SK-N-SH (cell line): ENCODE measurements around the gene AP2A1. TPM values are rescaled to one million over a fixed set of nuclear protein-coding genes. Genes with fewer than 3 reads are reported as not detected.
A peak's percentile ranks its signal among the peaks of the same experiment; 100 is the strongest.

ENCODE experiments used
- CTCF ChIA-PET: fragments of 300-600, 350-600 bp; formaldehyde crosslinking; extraction: SDS; loops from one replicate; lab custom pipeline; 2021; lab: Yijun Ruan, JAX
- POLR2A ChIA-PET: fragments of 350-600 bp; sonication (Branson Sonifier 250); formaldehyde crosslinking; extraction: SDS; loops from one replicate; lab custom pipeline; 2020; ENCODE audit warnings: antibody characterized with exemption, inconsistent platforms; lab: Yijun Ruan, JAX
- DNase-seq: peaks from one replicate; pipeline ENCODE4 v3.0.0; 2012
- H2AFZ ChIP-seq: fragments of 200-600 bp; sonication (generic); 2 replicates; pipeline ENCODE4 v1.8.1; 2016; ENCODE audit warnings: antibody characterized with exemption, mild to moderate bottlenecking, low read depth
- H3F3A ChIP-seq: fragments of 200-600 bp; sonication (generic); replicated peaks from 2 replicates; pipeline ENCODE3; 2016; ENCODE audit warnings: antibody characterized with exemption, mild to moderate bottlenecking; ENCODE audit not compliant: insufficient read depth
- H3K27ac ChIP-seq, 2 experiments: fragments of 200-500 bp in 1 of 2; fragments of 200-600 bp in 1 of 2; sonication (Bioruptor generic) in 1 of 2; sonication (generic), shearing (Covaris generic) in 1 of 2; 2 replicates each; pipeline versions ENCODE4 v1.5.1 to v1.6.1; 2014 to 2016; ENCODE audit warnings: low read depth in 2 of 2, inconsistent platforms in 1 of 2, low read length in 1 of 2, mild to moderate bottlenecking in 1 of 2, mixed read lengths in 1 of 2
- H3K27me3 ChIP-seq: fragments of 200-600 bp; sonication (generic), shearing (Covaris generic); 2 replicates; pipeline ENCODE4 v1.6.1; 2016; ENCODE audit warnings: mixed run types; ENCODE audit not compliant: insufficient read depth
- H3K36me3 ChIP-seq, 2 experiments: fragments of 200-500 bp in 1 of 2; fragments of 200-600 bp in 1 of 2; sonication (Bioruptor generic) in 1 of 2; sonication (generic) in 1 of 2; replicated peaks in 1 of 2; 2 replicates each; pipeline versions ENCODE3 to v1.5.1; 2014 to 2016; ENCODE audit warnings: low read length in 1 of 2, mild to moderate bottlenecking in 1 of 2; ENCODE audit not compliant: insufficient read depth in 2 of 2, control insufficient read depth in 1 of 2
- H3K4me1 ChIP-seq, 2 experiments: fragments of 200-500 bp in 1 of 2; fragments of 200-600 bp in 1 of 2; sonication (Bioruptor generic) in 1 of 2; sonication (generic), shearing (Covaris generic) in 1 of 2; 2 replicates each; pipeline versions ENCODE4 v1.5.1 to v1.6.1; 2014 to 2016; ENCODE audit warnings: low read depth in 1 of 2, low read length in 1 of 2, mixed run types in 1 of 2; ENCODE audit not compliant: insufficient read depth in 2 of 2, control insufficient read depth in 1 of 2
- H3K4me2 ChIP-seq: fragments of 200-600 bp; sonication (generic), shearing (Covaris generic); 2 replicates; pipeline ENCODE4 v1.6.1; 2017; ENCODE audit warnings: mixed run types
- H3K4me3 ChIP-seq, 2 experiments: fragments of 200-500 bp in 1 of 2; fragments of 200-600 bp in 1 of 2; sonication (Bioruptor generic) in 1 of 2; sonication (generic), shearing (Covaris generic) in 1 of 2; 2 replicates each; pipeline versions ENCODE4 v1.5.1 to v1.8.1; 2014 to 2016; ENCODE audit warnings: low read depth in 2 of 2, inconsistent platforms in 1 of 2, low read length in 1 of 2, mild to moderate bottlenecking in 1 of 2, mixed read lengths in 1 of 2, moderate library complexity in 1 of 2
- H3K79me2 ChIP-seq: fragments of 200-600 bp; sonication (generic); 2 replicates; pipeline ENCODE4 v1.8.1; 2017; ENCODE audit warnings: mild to moderate bottlenecking; ENCODE audit not compliant: insufficient read depth
- H3K9ac ChIP-seq: fragments of 200-600 bp; sonication (generic); 2 replicates; pipeline ENCODE4 v1.6.1; 2017; ENCODE audit warnings: mixed run types
- H3K9me2 ChIP-seq: fragments of 200-600 bp; sonication (generic); 2 replicates; pipeline ENCODE4 v1.6.1; 2017; ENCODE audit warnings: mixed run types
- H3K9me3 ChIP-seq: fragments of 200-600 bp; sonication (generic); 2 replicates; pipeline ENCODE4 v1.6.1; 2017; ENCODE audit warnings: mixed run types, mild to moderate bottlenecking, moderate library complexity
- H4K20me1 ChIP-seq: fragments of 200-600 bp; sonication (generic); 2 replicates; pipeline ENCODE4 v1.6.1; 2017; ENCODE audit warnings: mild to moderate bottlenecking, mixed run types; ENCODE audit not compliant: insufficient read depth
- ELF1 ChIP-seq: IDR thresholded peaks from 2 replicates; pipeline ENCODE4 v1.4.0; 2012
- EZH2phosphoT487 ChIP-seq: fragments of 200-600 bp; sonication (generic); IDR thresholded peaks from 2 replicates; pipeline ENCODE4 v1.6.1; 2017; ENCODE audit warnings: low read depth, mixed run types, mild to moderate bottlenecking, antibody characterized with exemption, moderate library complexity, borderline replicate concordance
- FOXJ3 ChIP-seq: sonication (generic); formaldehyde crosslinking; IDR thresholded peaks from 2 replicates; pipeline ENCODE4 v1.5.1; 2020; ENCODE audit warnings: mild to moderate bottlenecking, missing genetic modification reagents
- GATA2 ChIP-seq: sonication (generic); formaldehyde crosslinking; IDR thresholded peaks from 2 replicates; pipeline ENCODE4 v1.5.0; 2020; ENCODE audit warnings: mild to moderate bottlenecking, missing genetic modification reagents
- JUND ChIP-seq: IDR thresholded peaks from 2 replicates; pipeline ENCODE4 v1.4.0; 2012
- MEF2A ChIP-seq: IDR thresholded peaks from 2 replicates; pipeline ENCODE4 v1.4.0; 2012; ENCODE audit warnings: low read depth, borderline replicate concordance
- MXI1 ChIP-seq: IDR thresholded peaks from 2 replicates; pipeline ENCODE4 v1.6.1; 2012; ENCODE audit warnings: mild to moderate bottlenecking, low read depth, low read length, improper control_type of control experiment
- POLR2AphosphoS5 ChIP-seq: IDR thresholded peaks from 2 replicates; pipeline ENCODE4 v1.6.1; 2012; ENCODE audit warnings: low read depth, low read length
- RCOR1 ChIP-seq: fragments of 150-350 bp; IDR thresholded peaks from 2 replicates; pipeline ENCODE4 v1.6.1; 2017; ENCODE audit warnings: antibody characterized with exemption, low read length
- REST ChIP-seq: IDR thresholded peaks from 2 replicates; pipeline ENCODE4 v1.6.1; 2012; ENCODE audit warnings: mild to moderate bottlenecking, low read depth, low read length, moderate library complexity
- RFX5 ChIP-seq: IDR thresholded peaks from 2 replicates; pipeline ENCODE4 v1.6.1; 2012; ENCODE audit warnings: mild to moderate bottlenecking, improper control_type of control experiment, low read length
- RXRA ChIP-seq: IDR thresholded peaks from 2 replicates; pipeline ENCODE4 v1.4.0; 2012; ENCODE audit warnings: low read depth, mild to moderate bottlenecking, borderline replicate concordance
- SMC3 ChIP-seq: IDR thresholded peaks from 2 replicates; pipeline ENCODE4 v1.6.1; 2012; ENCODE audit warnings: low read depth, low read length, improper control_type of control experiment
- TAF1 ChIP-seq: IDR thresholded peaks from 2 replicates; pipeline ENCODE4 v1.6.1; 2012; ENCODE audit warnings: low read depth, mild to moderate bottlenecking, low read length, moderate library complexity, borderline replicate concordance
- TEAD4 ChIP-seq: IDR thresholded peaks from 2 replicates; pipeline ENCODE4 v1.4.0; 2012; ENCODE audit warnings: mild to moderate bottlenecking, borderline replicate concordance; ENCODE audit not compliant: insufficient read depth
- USF2 ChIP-seq: fragments of 150-350 bp; IDR thresholded peaks from 2 replicates; pipeline ENCODE4 v1.6.1; 2017; ENCODE audit warnings: antibody characterized with exemption, low read length, low read depth, borderline replicate concordance
- ZBTB33 ChIP-seq: IDR thresholded peaks from 2 replicates; pipeline ENCODE4 v1.4.0; 2012; ENCODE audit warnings: low read depth, borderline replicate concordance
- WGBS: methylation state at CpG from one replicate; pipeline ENCODE4 v1.1.6; 2017; ENCODE audit warnings: low lambda C conversion rate; 5-methylcytosine and 5-hydroxymethylcytosine counted together
- polyA plus RNA-seq, 3 experiments: library from polyadenylated mRNA; depleted of rRNA; stranded (reverse); fragments of >200 nt; gene quantifications; 2 replicates each; pipeline ENCODE4 v1.2.3, GENCODE V29; 2012
- TF ChIP-seq, protein P1 (sequence below): IDR thresholded peaks from 2 replicates; pipeline ENCODE4 v1.4.0; 2012; ENCODE audit warnings: low read depth
- TF ChIP-seq, protein P2 (sequence below): IDR thresholded peaks from 2 replicates; pipeline ENCODE4; 2012
- TF ChIP-seq, protein P3 (sequence below): IDR thresholded peaks from 2 replicates; pipeline ENCODE4 v1.4.0; 2012; ENCODE audit warnings: low read depth, borderline replicate concordance

Gene AP2A1
- polyA plus RNA-seq, 1 of the 3 experiments (the other 2 are of a cell fraction): 74.8 TPM

- TF ChIP-seq, protein P1, sequence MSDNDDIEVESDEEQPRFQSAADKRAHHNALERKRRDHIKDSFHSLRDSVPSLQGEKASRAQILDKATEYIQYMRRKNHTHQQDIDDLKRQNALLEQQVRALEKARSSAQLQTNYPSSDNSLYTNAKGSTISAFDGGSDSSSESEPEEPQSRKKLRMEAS: peak; percentile 47
- TF ChIP-seq JUND (no peak), USF2 (no peak), RFX5 (peak; percentile 51), TEAD4 (no peak), SMC3 (no peak), TAF1 (peak; percentile 48; the same call in 1 of the 2 replicates), RXRA (no peak), MXI1 (peak; percentile 82)
- TF ChIP-seq, protein P2, sequence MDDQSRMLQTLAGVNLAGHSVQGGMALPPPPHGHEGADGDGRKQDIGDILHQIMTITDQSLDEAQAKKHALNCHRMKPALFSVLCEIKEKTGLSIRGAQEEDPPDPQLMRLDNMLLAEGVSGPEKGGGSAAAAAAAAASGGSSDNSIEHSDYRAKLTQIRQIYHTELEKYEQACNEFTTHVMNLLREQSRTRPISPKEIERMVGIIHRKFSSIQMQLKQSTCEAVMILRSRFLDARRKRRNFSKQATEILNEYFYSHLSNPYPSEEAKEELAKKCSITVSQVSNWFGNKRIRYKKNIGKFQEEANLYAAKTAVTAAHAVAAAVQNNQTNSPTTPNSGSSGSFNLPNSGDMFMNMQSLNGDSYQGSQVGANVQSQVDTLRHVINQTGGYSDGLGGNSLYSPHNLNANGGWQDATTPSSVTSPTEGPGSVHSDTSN: peak; percentile 99
Measured at GRCh38 chr19:49766007-49766929, 533 bp upstream of the AP2A1 start (continued).

- H3F3A ChIP-seq: peaks cover 4% of the 10 kb centered on the region
- H3K27me3 ChIP-seq: no peaks in the 10 kb centered on the region
- WGBS: under 1% methylated on average over 9 of the region's 9 CpGs
- H3K27ac ChIP-seq: peak overlapping the region in 1 of 2 experiments; percentile 45; a peak in 2 of 4 replicates
- CTCF ChIA-PET: no interaction called here
- no peaks in the 10 kb centered on the region for H3K9me3 ChIP-seq
- peaks cover 10 to 16% of the 10 kb centered on the region in 2 experiments; a peak in 2 of 4 replicates for H3K4me1 ChIP-seq
- POLR2A ChIA-PET: interaction anchor here (1.0 kb wide), 1 partner anchor 55 kb away, joined by 4 read pairs; no protein-coding TSS in a partner anchor
- H3K36me3 ChIP-seq: no peaks in the 10 kb centered on the region
- DNase-seq: no peak
- H3K79me2 ChIP-seq: peaks cover 54% of the 10 kb centered on the region
- no peaks in the 10 kb centered on the region for H3K9me2 ChIP-seq
- H2AFZ ChIP-seq: 0 out of 2 replicates have a peak overlapping the region, but pooled peaks have one; percentile 63
- 0 out of 2 replicates have a peak, but pooled peaks cover 5% of the 10 kb centered on the region for H4K20me1 ChIP-seq
- H3K9ac ChIP-seq: peak overlapping the region; percentile 92
- H3K4me3 ChIP-seq: peak overlapping the region; percentile 72 to 93
- H3K4me2 ChIP-seq: peak overlapping the region; percentile 94
- TF ChIP-seq RXRA: no peak
- TF ChIP-seq ZBTB33: no peak
- TF ChIP-seq EZH2phosphoT487: no peak
- no peak for TF ChIP-seq POLR2AphosphoS5
- TF ChIP-seq ELF1: no peak
- TF ChIP-seq TEAD4: no peak
- TF ChIP-seq RCOR1: no peak
- TF ChIP-seq, protein P3, sequence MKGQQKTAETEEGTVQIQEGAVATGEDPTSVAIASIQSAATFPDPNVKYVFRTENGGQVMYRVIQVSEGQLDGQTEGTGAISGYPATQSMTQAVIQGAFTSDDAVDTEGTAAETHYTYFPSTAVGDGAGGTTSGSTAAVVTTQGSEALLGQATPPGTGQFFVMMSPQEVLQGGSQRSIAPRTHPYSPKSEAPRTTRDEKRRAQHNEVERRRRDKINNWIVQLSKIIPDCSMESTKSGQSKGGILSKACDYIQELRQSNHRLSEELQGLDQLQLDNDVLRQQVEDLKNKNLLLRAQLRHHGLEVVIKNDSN: no peak
- TF ChIP-seq GATA2: no peak
- TF ChIP-seq MEF2A: no peak
- TF ChIP-seq, protein P1: no peak
- TF ChIP-seq FOXJ3 (CRISPR knock-in tag): no peak
- no peak for TF ChIP-seq JUND
- no peak for TF ChIP-seq REST
Measured at GRCh38 chr19:49767381-49767780, 580 bp downstream of the AP2A1 start.
